Measurements from ENCODE around the gene CCSER1.

CCSER1 gene

DNA sequence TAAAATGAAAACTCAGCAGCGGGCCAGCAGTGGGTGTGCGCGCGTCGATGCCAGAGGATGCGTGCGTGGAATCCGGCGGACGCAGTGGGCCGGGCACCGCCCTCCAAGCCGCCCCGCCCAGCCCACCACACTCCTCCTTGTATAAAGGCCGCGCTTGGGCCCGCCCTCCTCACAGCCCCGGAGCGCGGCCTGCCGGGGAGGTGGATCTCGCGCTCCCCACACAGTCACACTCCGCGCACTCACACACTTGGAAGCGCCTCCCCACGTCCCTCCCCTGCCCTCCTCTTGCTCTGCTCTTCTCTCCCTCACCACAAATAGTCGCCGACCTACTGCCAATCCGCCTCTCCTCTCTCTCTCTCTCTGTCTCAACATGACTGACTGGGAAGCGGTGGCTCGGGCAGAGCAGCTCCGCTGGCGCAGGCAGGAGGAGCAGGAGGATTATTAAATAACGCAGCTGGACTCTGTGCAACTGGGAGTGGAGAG, at the start of gene CCSER1:
Gene CCSER1 (plus strand): TSS at position 172 of the 483 bp plus-strand sequence.
- no peak for DNase-seq (ENCODE audit: insufficient read length, low spot score)
- FAIRE-seq, result no peak

- FAIRE-seq (no peak), DNase-seq (ENCODE audit: insufficient read length, low spot score) (no peak)
Measured at GRCh38 chr4:90078440-90078839, 48.8 kb upstream of the CCSER1 start.

- DNase-seq (ENCODE audit: insufficient read length, low spot score) (no peak), FAIRE-seq (no peak)
Measured at GRCh38 chr4:90080116-90080515, 47.1 kb upstream of the CCSER1 start.

- DNase-seq (ENCODE audit: insufficient read length, low spot score) (no peak), FAIRE-seq (no peak)
Measured at GRCh38 chr4:90081432-90082144, 45.6 kb upstream of the CCSER1 start.

- FAIRE-seq (no peak), DNase-seq (ENCODE audit: insufficient read length, low spot score) (no peak)
Measured at GRCh38 chr4:90082449-90082848, 44.7 kb upstream of the CCSER1 start.

DNA sequence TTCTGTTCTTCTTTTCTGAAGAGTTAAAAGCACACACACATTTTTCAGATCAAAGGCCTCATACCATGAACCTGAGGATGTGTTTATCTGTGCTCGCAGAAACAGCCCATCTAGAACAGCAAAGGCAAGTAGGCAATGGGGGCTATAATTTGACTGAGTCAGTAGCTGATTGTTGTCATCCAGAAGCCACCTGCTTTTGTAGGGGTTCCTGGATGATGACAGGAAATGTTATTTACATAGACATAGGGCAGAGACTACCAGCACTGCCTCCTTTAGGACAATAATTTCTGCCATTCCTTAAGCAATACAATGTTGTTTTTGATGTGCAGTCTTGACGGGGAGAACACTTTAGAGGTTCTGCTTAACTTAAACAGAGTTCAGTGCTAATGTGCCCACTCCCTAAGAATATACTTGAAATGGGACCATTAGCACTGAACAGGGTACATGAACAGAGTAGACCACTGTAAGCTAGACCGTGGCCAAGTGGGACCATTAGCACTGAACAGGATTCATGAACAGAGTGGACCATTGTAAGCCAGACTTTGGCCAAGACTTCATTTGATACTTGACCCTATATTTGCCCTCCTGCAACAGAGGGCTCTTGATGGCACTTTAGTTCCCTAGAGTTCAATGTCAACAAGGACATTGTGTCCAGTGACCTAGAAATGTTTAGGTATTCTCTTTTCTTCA, 42.8 kb upstream of the CCSER1 start:
- FAIRE-seq (no peak), DNase-seq (ENCODE audit: insufficient read length, low spot score) (no peak)

- no peak for DNase-seq (ENCODE audit: insufficient read length, low spot score)
- FAIRE-seq, result no peak
Measured at GRCh38 chr4:90084967-90085295, 42.3 kb upstream of the CCSER1 start.

DNA sequence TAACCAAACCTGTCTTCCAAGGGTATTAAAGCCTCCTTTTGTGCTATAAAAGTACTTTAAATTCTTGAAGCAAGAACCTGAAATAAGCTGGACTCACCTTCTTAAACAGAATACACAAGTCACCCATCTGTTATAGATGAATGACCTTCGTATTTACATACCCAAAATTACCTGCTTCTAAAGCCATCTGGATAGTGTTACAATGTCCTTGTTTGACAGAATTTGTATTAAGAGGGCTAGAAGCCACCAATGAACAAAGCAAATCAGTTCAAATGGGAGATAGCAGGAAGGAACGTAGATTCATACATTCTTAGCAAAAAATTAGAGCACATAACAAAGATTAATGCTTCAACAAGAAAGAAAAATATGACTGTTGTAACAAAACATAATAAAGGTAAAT, 33.7 kb upstream of the CCSER1 start:
- no peak for FAIRE-seq

DNA sequence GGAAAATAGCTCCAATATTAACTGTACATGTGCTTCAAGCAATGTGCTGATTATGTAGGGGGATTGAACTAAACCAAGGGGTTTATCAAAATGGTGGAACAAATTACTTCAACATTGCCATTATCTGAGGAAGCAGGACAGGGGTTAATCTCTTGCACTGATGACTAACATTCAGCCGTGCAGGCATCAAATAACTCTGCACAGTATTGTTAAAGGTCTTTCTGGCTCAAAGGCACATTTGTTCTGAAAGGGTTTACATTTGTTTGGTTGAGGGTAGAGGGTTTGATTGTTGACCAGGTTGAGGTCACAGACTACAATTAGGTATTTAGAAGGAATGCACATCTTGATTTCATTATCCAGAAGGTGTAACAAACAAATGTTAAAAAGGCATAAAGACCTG, 32.2 kb upstream of the CCSER1 start:
- FAIRE-seq, result no peak
- no peak for DNase-seq (ENCODE audit: insufficient read length, low spot score)

More for the DNA sequence above, 33.7 kb upstream of the CCSER1 start:
- no peak for DNase-seq (ENCODE audit: insufficient read length, low spot score)

DNA sequence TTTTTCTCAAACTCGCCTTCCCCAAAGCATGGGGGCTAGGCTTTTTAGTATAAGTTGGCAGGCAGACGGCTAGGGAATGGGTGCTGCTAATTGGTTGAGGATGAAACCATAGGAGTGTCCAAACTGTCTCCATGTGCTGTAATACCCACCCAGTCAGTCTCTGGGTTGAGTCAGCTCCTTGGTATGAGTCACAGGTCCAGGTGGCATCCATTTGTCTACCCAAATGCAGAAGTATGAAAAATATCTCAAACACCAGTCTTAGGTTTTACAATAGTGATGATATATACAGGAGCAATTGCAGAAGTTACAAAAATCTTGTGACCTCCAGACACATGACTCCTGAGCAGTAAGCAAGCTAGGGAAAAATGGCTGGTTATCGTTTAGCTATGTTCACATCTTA, 27.4 kb upstream of the CCSER1 start:
- FAIRE-seq (no peak), DNase-seq (ENCODE audit: insufficient read length, low spot score) (no peak)

GRCh38 chr4:90103991-90104390, 23.2 kb upstream of the CCSER1 start:
- DNase-seq (ENCODE audit: insufficient read length, low spot score), result no peak
- FAIRE-seq, result no peak

- no peak for DNase-seq (ENCODE audit: insufficient read length, low spot score)
- no peak for FAIRE-seq
Measured at GRCh38 chr4:90105274-90105673, 21.9 kb upstream of the CCSER1 start.

GRCh38 chr4:90112715-90113114, 14.5 kb upstream of the CCSER1 start:
- FAIRE-seq, result no peak
- DNase-seq (ENCODE audit: insufficient read length, low spot score), result no peak

- FAIRE-seq (no peak), DNase-seq (ENCODE audit: insufficient read length, low spot score) (no peak)
Measured at GRCh38 chr4:90113881-90114457, 13.2 kb upstream of the CCSER1 start.

DNA sequence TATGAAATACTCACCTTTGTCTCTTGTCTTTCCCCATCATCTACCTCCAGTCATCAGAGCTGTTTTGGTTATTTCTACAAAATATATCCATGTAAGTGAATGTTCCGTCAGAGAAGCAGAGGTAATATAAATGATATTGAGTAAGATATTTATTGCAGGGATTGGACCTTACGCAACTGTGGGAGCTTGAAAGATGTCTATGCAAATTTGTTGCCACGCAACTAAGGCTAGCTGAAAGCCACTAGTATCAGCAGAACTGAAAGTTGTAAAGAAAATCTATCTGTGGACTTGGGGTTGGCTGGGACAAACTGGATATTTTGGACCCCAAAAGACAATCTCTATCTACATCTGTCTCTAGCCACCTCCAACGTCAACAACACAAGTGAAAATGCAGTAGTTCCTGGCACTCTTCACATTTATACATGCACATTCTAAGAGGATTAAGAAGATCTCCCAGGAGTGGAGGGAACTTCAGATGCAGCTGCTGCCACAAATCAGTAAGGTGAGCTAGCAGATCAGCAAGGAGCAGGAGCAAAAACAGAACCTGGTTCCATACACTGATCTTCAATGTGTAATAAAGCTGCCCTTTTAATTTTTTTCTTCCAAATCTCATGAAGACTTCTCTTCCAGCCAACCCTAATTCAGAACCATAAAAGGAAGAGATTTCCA, 8.5 kb upstream of the CCSER1 start:
- FAIRE-seq, result peak; percentile 23
- no peak for DNase-seq (ENCODE audit: insufficient read length, low spot score)

DNA sequence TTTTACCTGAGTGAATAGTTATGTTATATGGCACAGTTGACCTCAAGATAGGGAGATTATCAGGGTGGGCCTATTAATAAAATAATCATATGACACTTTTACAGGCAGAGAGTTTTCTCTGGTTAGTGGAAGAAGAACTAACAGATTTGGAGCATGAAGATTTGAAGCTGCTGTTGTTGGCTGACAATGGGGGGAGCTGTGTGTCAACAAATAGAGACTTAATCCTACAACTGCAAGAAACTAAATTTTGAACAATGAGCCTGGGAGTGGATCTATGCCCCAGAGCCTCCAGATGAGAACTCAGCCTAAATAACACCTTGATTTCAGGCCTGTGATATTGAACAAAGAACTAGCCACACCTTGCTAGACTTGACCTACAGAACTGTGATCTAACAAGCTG, 7.2 kb upstream of the CCSER1 start:
- DNase-seq (ENCODE audit: insufficient read length, low spot score) (no peak), FAIRE-seq (no peak)

GRCh38 chr4:90120815-90121214, 6.4 kb upstream of the CCSER1 start:
- peak; percentile 33 for FAIRE-seq

GRCh38 chr4:90121676-90122354, 5.4 kb upstream of the CCSER1 start:
- no peak for DNase-seq (ENCODE audit: insufficient read length, low spot score)
- FAIRE-seq, result no peak

More at GRCh38 chr4:90120815-90121214, 6.4 kb upstream of the CCSER1 start:
- DNase-seq (ENCODE audit: insufficient read length, low spot score), result no peak

DNA sequence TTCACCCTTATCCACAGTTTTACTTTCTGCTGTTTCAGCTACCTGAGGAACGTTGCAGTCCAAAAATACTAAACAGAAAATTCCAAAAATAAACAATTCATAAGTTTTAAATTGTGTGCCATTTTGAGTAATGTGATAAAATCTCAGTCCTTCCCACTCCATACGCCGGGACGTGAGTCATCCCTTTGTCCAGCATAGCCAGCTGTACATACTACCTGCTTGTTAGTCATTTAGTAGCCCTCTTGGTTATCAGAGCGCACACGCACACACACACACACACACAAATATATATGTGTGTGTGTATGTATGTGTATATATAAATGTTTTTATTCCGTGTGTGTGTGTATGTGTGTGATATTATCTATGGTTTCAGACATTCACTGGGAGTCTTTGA, 4.8 kb upstream of the CCSER1 start:
- DNase-seq (ENCODE audit: insufficient read length, low spot score) (no peak), FAIRE-seq (no peak)

- DNase-seq (ENCODE audit: insufficient read length, low spot score) (no peak), FAIRE-seq (no peak)
Measured at GRCh38 chr4:90124276-90124675, 2.9 kb upstream of the CCSER1 start.

DNA sequence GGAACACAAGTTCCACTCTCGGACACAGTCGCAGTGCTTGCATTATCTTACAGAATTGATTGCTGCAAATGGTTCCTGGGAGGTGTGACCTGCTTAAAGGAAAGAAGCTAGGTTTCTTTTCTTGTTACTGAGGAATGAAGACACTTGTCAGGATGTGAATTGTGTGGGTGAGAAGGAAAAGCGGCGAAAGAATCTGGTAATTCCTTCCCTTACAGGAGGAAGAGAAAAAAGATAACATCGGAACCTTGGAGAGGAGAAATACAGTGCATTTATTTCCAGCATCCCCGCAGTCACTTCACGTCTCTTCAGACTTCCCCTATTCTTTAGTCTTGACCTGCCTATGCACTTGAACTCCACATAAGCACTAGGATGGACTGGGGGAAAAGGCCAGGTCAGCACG, 389 bp upstream of the CCSER1 start:
- DNase-seq (ENCODE audit: insufficient read length, low spot score) (no peak), FAIRE-seq (no peak)
